ENCODE measurements around the gene FNDC3B. TPM values are rescaled to one million over a fixed set of nuclear protein-coding genes. Genes with fewer than 3 reads are reported as not detected.

Gene FNDC3B
- total RNA-seq, 1 donor from 2014 or later: 290 TPM

DNA sequence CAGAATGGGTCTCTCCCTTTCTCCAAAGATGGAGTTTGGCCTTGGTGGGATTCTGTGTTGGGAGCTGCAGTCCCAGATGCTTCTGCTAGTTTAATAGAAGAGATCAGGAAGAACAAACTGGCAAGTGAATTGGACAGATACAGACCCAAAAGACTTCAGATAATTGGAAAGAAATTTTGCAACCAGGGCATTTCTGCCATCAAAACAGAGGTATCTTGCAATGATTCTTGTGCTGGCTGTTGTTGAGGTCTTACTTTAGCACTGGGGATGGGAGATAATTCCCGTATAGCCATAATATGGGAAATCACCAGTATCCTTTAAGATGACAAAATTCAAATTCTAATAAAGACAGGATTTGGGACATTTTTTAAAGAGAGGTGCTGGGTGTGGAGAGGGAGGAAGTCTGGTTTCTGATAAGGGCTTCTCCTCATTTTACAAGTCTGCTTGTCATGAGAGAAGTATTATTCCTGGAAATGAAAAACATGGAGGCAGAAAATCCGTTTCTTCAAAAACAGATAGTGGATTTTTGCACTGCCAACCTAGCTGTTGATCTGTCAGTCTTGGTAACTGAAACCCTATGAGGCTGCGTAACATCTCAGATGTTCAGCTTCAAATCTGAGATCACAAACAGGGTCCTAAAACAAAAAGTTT, 40.1 kb downstream of the FNDC3B start:
- Mint-ChIP-seq H3K4me3 (ENCODE audit: unreplicated experiment) (no peak overlapping the region), H3K36me3 (ENCODE audit: low read depth) (peaks cover 10% of the 10 kb centered on the region), H3K27me3 (ENCODE audit: low read depth) (no peaks in the 10 kb centered on the region), H3K4me1 (ENCODE audit: low read depth) (peaks cover 89% of the 10 kb centered on the region), H3K27ac (ENCODE audit: unreplicated experiment) (peak overlapping the region; percentile 37), H3K9me3 (ENCODE audit: low read depth) (no peaks in the 10 kb centered on the region)
- no peak for DNase-seq (ENCODE audit: low spot score)
- TF ChIP-seq, protein P1, sequence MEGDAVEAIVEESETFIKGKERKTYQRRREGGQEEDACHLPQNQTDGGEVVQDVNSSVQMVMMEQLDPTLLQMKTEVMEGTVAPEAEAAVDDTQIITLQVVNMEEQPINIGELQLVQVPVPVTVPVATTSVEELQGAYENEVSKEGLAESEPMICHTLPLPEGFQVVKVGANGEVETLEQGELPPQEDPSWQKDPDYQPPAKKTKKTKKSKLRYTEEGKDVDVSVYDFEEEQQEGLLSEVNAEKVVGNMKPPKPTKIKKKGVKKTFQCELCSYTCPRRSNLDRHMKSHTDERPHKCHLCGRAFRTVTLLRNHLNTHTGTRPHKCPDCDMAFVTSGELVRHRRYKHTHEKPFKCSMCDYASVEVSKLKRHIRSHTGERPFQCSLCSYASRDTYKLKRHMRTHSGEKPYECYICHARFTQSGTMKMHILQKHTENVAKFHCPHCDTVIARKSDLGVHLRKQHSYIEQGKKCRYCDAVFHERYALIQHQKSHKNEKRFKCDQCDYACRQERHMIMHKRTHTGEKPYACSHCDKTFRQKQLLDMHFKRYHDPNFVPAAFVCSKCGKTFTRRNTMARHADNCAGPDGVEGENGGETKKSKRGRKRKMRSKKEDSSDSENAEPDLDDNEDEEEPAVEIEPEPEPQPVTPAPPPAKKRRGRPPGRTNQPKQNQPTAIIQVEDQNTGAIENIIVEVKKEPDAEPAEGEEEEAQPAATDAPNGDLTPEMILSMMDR (IDR thresholded peaks at IDR 0.05): no peak

- Mint-ChIP-seq H3K36me3 (ENCODE audit: low read depth) (peaks cover 12% of the 10 kb centered on the region), H3K27ac (ENCODE audit: unreplicated experiment) (peak overlapping the region; percentile 51)
These were observed 41.1 kb downstream of the FNDC3B start for GRCh38 chr3:172080503-172080902.

DNA sequence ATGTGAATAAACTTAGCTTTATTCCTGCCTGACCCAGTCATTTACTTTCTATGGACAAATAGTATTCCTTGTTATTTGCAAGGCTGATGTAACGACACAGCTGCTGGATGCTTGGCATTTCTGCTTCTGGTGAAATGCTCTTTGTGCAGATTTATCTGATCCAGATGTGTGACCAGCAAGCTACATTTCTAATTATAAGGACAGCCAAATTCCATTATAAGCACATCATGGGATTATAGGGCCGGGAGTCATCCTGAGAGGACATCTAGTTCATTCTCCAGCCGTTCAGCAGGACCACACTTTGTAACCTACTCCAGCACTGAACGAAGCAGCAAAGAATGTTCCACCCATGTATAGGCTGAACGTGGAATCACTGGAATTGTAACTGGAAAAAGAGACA, 42.9 kb downstream of the FNDC3B start:
- peaks cover 86% of the 10 kb centered on the region for H3K4me1 Mint-ChIP-seq (ENCODE audit: low read depth)
- H3K27ac Mint-ChIP-seq (ENCODE audit: unreplicated experiment): peak overlapping the region; percentile 93
- TF ChIP-seq, protein P1 (IDR thresholded peaks at IDR 0.05): no peak
- DNase-seq (ENCODE audit: low spot score): no peak
- H3K36me3 Mint-ChIP-seq (ENCODE audit: low read depth): peaks cover 12% of the 10 kb centered on the region
- no peaks in the 10 kb centered on the region for H3K9me3 Mint-ChIP-seq (ENCODE audit: low read depth)
- H3K4me3 Mint-ChIP-seq (ENCODE audit: unreplicated experiment): no peak overlapping the region
- H3K27me3 Mint-ChIP-seq (ENCODE audit: low read depth): no peaks in the 10 kb centered on the region

More at GRCh38 chr3:172080503-172080902, 41.1 kb downstream of the FNDC3B start:
- DNase-seq (ENCODE audit: low spot score): no peak
- H3K4me3 Mint-ChIP-seq (ENCODE audit: unreplicated experiment): no peak overlapping the region
- H3K4me1 Mint-ChIP-seq (ENCODE audit: low read depth): peaks cover 90% of the 10 kb centered on the region
- TF ChIP-seq, protein P1 (IDR thresholded peaks at IDR 0.05): no peak
- no peaks in the 10 kb centered on the region for H3K27me3 Mint-ChIP-seq (ENCODE audit: low read depth)
- H3K9me3 Mint-ChIP-seq (ENCODE audit: low read depth): no peaks in the 10 kb centered on the region

- H3K4me1 Mint-ChIP-seq (ENCODE audit: low read depth): peaks cover 88% of the 10 kb centered on the region
- H3K27me3 Mint-ChIP-seq (ENCODE audit: low read depth): no peaks in the 10 kb centered on the region
- TF ChIP-seq, protein P1 (IDR thresholded peaks at IDR 0.05): no peak
- peak overlapping the region; percentile 3 for H3K4me3 Mint-ChIP-seq (ENCODE audit: unreplicated experiment)
- H3K9me3 Mint-ChIP-seq (ENCODE audit: low read depth): no peaks in the 10 kb centered on the region
- DNase-seq (ENCODE audit: low spot score): no peak
- H3K36me3 Mint-ChIP-seq (ENCODE audit: low read depth): peaks cover 12% of the 10 kb centered on the region
- peak overlapping the region; percentile 93 for H3K27ac Mint-ChIP-seq (ENCODE audit: unreplicated experiment)
These were observed 43.6 kb downstream of the FNDC3B start for GRCh38 chr3:172082820-172083513.

DNA sequence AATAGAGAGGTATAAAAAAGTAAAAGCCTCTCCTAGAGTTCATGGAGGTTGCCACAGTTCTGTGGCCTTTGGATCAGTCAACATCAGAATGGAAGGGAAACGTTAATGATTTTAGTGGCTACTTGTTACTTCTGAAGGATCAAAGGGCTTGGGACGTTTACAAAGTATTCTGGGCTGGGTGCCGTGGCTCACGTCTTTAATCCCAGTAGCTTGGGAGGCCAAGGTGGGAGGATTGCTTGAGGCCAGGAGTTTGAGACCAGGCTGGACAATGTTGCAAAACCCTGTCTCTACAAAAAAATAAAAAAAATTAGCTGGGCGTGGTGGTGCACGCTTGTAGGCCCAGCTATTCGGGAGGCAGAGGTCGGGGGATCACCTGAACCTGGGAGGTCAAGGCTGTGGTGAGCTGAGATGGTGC, 44.6 kb downstream of the FNDC3B start:
- Mint-ChIP-seq H3K9me3 (ENCODE audit: low read depth) (no peaks in the 10 kb centered on the region), H3K27me3 (ENCODE audit: low read depth) (no peaks in the 10 kb centered on the region), H3K36me3 (ENCODE audit: low read depth) (peaks cover 8% of the 10 kb centered on the region), H3K4me3 (ENCODE audit: unreplicated experiment) (no peak overlapping the region), H3K27ac (ENCODE audit: unreplicated experiment) (peak overlapping the region; percentile 83), H3K4me1 (ENCODE audit: low read depth) (peaks cover 83% of the 10 kb centered on the region)
- DNase-seq (ENCODE audit: low spot score): no peak
- TF ChIP-seq, protein P1 (IDR thresholded peaks at IDR 0.05): no peak

Measured in chondrocyte (in vitro differentiated cells).